Measurements from ENCODE around the gene ATF7IP2.
"Not testable (repeated sequence)": the region's sequence is repeated elsewhere in the genome, so short reads cannot be mapped to it uniquely, and the experiment has no call there.

DNA sequence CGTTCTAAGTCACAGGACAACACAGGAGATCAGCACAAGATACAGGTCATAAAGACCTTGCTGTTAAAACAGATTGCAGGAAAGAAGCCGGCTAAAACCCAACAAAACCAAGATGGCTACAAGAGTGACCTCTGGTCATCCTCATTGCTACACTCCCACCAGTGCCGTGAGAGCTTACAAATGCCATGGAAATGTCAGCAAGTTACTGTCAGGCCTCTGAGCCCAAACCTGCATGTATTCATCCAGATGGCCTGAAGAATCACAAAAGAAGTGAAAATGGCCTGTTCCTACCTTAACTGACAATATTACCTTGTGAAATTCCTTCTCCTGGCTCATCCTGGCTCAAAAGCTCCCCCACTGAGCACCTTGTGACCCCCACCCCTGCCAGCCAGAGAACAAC is 119.4 kb downstream of the ATF7IP2 start:
- TF ChIP-seq EP300, CTCF (IDR thresholded peaks at IDR 0.05): not testable (repeated sequence)
